ENCODE measurements around the gene SYT1. TPM values are rescaled to one million over a fixed set of nuclear protein-coding genes. Genes with fewer than 3 reads are reported as not detected.

SYT1 gene
- total and polyA plus RNA-seq, 4 donors: 0.53 to 0.84 (median 0.64) TPM

- H3K9ac ChIP-seq (ENCODE audit: low read depth in 1 of 2, low read length in 2 of 2): no peak overlapping the region
- no peaks in the 10 kb centered on the region for H3K27me3 ChIP-seq (ENCODE audit: control insufficient read depth in 4 of 4, insufficient read depth in 4 of 4, low read length in 3 of 4)
- no peak overlapping the region for H3K27ac ChIP-seq (ENCODE audit: low read depth in 1 of 2, low read length in 2 of 2)
- H3K4me3 ChIP-seq (ENCODE audit: low read depth in 1 of 3, low read length in 3 of 3): no peak overlapping the region
- TF ChIP-seq RXRA (IDR thresholded peaks at IDR 0.05) (no peak), TAF1 (conservative IDR thresholded peaks at IDR 0.05) (no peak), ATF3 (IDR thresholded peaks at IDR 0.05) (no peak), REST (IDR thresholded peaks at IDR 0.05) (no peak), JUND (IDR thresholded peaks at IDR 0.05) (no peak), MAX (IDR thresholded peaks at IDR 0.05) (no peak), GABPA (IDR thresholded peaks at IDR 0.05 in 1 of 2, conservative IDR thresholded peaks at IDR 0.05 in 1 of 2) (no peak), HNF4A (conservative IDR thresholded peaks at IDR 0.05) (no peak), CTCF (IDR thresholded peaks at IDR 0.05; ENCODE audit: low read depth, low read length, missing input control) (no peak), YY1 (IDR thresholded peaks at IDR 0.05) (no peak), SP1 (IDR thresholded peaks at IDR 0.05) (no peak), EGR1 (IDR thresholded peaks at IDR 0.05; ENCODE audit: low read depth in 2 of 2) (no peak), RAD21 (IDR thresholded peaks at IDR 0.05) (no peak), ZBTB33 (IDR thresholded peaks at IDR 0.05) (no peak), FOXA1 (IDR thresholded peaks at IDR 0.05) (no peak)
- H3K4me1 ChIP-seq (ENCODE audit: control insufficient read depth in 4 of 4, insufficient read depth in 4 of 4, low read length in 3 of 4): peaks cover 0 to 3% (median 0%) of the 10 kb centered on the region in 4 donors
- 61% methylated on average over 3 of the region's 3 CpGs for WGBS
- no peaks in the 10 kb centered on the region for H3K9me3 ChIP-seq (ENCODE audit: control insufficient read depth in 4 of 4, low read length in 3 of 4)
- H3K36me3 ChIP-seq (ENCODE audit: control insufficient read depth in 4 of 4, insufficient read depth in 3 of 4, low read depth in 1 of 4, low read length in 3 of 4): no peaks in the 10 kb centered on the region
- no peak for DNase-seq (ENCODE audit: low spot score)
These were observed 291.1 kb downstream of the SYT1 start for GRCh38 chr12:79155683-79156082.

Data from liver (tissue), 9 donors.